Measurements from ENCODE around the gene ZSWIM7.
"Not testable (repeated sequence)": the region's sequence is repeated elsewhere in the genome, so short reads cannot be mapped to it uniquely, and the experiment has no call there.

Gene ZSWIM7

GRCh38 chr17:15998031-15998562 lies 1.4 kb downstream of the ZSWIM7 start:
- DNase-seq (ENCODE audit: low read depth) = no peak

DNA sequence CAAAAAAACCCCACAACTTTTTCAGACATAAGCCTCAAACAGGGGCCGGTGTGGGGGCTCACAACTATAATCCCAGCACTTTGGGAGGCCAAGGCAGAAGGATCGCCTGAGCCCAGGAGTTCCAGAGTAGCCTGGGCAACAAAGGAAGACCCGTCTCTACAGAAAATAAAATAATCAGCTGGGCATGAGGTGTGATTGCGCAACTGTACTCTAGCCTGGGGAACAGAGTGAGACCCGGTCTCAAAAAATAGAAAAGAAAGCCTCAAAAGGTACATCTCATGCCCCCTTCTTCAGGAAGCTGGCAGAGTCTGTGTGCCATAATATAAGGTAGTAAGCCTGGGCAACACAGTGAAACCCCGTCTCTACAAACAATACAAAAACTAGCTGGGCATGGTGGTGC lies 3.2 kb downstream of the ZSWIM7 start:
- no peak for DNase-seq (ENCODE audit: low read depth)

DNA sequence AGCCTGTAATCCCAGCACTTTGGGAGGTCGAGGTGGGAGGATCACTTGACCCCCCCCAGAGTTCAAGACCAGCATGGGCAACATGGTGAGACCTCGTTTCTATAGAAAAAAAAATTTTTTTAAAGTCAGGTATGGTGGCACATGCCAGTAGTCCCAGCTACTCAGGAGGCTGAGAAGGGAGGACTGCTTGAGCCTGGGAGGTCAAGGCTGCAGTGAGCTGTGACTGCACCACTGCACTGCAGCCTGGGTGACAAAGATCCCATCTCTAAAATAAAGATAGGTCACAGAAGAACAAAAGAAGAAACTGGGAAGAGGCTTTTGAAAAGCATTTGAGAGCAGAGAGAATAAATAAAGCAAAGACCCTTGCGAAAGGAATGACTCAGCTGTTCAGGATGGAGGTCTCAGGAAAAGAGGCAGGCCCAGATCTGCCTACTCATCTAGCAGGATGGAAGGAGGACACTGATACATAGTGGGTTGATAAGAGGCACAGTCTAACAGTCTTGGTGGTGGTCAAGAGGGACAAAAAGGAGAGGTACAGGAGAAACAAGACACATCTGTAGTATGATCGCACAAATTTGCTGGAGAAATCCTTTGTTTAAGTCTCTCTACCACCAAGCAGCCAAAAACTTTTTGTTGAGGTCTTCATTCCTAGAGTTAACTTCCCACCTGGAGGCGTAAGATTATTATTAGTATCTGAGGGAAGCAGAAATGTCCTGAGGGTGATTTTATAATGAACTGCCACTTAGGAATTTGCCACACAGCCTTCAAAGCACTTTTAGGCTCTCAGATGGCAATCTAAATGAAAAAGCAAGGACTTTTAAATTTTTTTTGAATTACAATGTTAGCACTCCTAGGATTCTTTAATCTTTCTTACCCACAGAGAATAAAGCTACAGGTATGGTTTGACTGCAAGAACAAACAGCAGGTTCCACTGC lies 17.6 kb downstream of the ZSWIM7 start:
- DNase-seq (ENCODE audit: low read depth) = no peak

DNA sequence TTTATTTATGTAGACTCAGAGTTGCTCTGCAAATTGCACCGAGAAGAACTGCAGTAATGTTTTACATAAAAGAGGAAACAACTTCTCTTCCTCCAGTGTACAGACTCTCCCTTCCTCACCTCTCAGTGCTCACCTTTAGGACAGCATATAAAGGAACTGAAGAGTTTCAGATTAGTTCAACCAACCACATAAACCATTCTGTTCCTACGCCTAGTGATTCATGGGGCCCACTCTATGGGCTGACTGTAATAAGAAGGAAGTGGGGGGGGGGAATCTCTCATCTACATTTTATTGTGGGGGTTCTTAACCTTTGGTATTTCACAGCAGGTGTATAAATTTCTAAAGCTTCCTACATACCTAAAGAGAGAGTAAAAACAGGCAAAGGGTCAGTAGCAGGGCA lies 18.3 kb downstream of the ZSWIM7 start:
- no peak for DNase-seq (ENCODE audit: low read depth)

DNA sequence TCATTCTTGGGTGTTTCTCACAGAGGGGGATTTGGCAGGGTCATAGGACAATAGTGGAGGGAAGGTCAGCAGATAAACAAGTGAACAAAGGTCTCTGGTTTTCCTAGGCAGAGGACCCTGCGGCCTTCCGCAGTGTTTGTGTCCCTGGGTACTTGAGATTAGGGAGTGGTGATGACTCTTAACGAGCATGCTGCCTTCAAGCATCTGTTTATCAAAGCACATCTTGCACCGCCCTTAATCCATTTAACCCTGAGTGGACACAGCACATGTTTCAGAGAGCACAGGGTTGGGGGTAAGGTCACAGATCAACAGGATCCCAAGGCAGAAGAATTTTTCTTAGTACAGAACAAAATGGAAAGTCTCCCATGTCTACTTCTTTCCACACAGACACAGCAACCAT lies 20.5 kb downstream of the ZSWIM7 start:
- not testable (repeated sequence) for DNase-seq (ENCODE audit: low read depth)

DNA sequence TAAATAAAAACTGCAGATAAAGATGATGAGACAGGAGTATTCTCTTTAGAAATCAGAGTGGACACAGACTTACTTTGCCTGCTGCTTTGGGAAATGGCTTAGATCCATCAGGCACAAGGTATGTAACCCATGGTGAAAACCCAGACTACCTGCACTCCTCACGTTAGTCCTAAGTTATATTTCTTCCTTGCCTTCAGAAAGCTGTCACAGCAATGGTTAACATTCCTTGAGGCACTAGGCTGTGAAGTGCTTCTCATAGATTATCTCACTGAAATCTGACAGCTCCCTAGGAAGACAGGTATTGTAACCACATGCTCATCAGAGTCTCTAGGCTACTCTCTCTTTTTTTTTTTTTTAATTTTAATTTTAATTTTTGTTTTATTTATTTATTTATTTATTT lies 20.9 kb downstream of the ZSWIM7 start:
- no peak for DNase-seq (ENCODE audit: low read depth)

DNA sequence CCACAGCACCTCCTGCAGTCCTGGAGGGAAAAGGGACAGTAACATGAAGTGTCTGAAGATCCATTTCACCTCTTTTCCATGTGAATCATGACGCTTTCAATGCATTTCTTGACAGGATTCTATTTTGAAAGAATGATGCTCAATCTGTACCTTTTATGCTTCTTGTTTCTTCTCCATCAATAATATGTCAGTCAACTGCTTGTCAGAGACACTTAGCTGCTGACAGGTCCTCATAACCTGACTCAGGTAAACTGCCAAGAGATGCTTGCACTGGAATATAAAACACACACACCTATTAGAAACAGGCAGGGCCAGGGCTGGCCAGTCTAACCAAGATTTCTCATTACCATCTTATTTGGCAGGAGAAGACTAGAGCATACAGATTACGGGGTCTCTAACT lies 21.6 kb downstream of the ZSWIM7 start:
- no peak for DNase-seq (ENCODE audit: low read depth)

DNA sequence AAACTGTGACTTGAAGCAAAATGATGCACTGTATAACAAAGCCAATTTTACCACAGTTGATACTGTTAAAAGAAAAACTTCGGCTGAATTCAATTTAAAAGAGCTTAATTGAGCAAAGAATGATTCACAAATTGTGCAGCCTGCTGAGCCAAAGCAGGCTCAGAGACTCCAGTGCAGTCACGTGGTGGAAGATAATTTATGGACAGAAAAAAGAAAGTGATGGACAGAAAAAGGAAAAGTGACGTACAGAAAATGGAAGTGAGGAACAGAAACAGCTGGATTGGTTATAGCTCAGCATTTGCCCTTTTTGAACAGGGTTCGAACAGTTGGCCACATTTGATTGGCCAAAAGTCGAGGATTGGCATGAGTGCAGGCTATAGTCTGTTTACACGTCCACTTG lies 25.7 kb downstream of the ZSWIM7 start:
- DNase-seq (ENCODE audit: low read depth) = no peak

DNA sequence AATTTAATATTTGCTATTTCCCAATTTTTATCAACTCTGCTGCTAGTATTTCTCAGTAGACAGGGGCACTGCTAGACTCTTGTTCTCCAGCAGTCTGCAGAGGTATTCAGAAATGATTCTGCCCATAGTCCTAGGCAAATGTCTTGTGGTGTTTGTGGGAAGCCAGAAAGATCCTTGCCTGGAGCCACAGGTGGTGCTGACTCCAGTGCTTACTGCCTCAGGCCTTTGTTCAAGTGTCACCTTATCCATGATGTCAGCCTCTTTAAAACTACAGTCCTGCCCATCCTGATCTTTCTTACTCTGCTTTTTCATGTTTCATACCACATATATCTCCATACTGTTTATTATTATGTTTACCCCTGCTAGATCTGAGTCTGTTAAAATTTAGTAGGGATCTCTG lies 26.5 kb downstream of the ZSWIM7 start:
- DNase-seq (ENCODE audit: low read depth) = no peak

- no peak for DNase-seq (ENCODE audit: low read depth)
These were observed 27.0 kb downstream of the ZSWIM7 start for GRCh38 chr17:15972497-15972951.

DNA sequence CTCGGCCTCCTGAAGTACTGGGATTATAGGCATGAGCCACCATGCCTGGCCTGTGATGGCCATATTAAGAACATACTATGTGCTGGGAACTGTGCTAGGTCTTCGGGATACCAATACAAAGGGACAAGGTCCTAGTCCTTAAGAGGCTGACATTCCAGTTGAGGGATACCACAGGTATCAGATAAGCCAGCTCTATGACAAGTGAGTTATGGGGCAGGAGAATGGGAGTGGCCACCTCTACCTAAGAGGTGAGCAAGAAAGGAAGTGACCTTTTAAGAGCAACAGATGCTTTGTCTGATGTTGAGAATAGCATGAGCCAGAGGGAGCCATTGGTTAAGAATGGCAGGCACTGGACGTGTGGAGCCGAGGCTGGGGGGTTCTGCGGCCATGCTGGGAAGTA lies 27.6 kb downstream of the ZSWIM7 start:
- DNase-seq (ENCODE audit: low read depth) = no peak

GRCh38 chr17:15971098-15971678 lies 28.3 kb downstream of the ZSWIM7 start:
- DNase-seq (ENCODE audit: low read depth) = no peak

GRCh38 chr17:15970500-15970899 lies 29.0 kb downstream of the ZSWIM7 start:
- DNase-seq (ENCODE audit: low read depth) = no peak

- DNase-seq (ENCODE audit: low read depth) = no peak
These were observed 30.0 kb downstream of the ZSWIM7 start for GRCh38 chr17:15969463-15969862.

GRCh38 chr17:15967706-15968399 lies 31.7 kb downstream of the ZSWIM7 start:
- DNase-seq (ENCODE audit: low read depth) = no peak

DNA sequence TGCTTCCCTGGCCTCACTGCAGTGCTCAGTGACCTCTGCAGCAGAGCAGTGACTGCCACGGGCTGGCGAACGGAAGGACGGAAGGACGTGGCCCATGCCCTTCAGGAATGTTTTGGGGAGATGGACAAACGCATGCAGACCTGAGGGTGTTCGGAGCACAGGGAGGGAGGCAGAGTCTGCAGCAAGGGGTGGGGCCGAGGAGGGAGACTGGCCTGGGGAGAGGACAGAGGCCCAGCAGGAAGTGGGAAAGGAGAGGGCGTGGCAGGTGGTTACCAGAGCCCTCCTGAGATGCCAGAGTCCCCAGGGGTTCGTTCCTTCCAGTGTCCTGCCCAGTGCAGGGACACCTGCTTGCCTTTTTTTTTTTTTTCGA lies 32.6 kb downstream of the ZSWIM7 start:
- no peak for DNase-seq (ENCODE audit: low read depth)

DNA sequence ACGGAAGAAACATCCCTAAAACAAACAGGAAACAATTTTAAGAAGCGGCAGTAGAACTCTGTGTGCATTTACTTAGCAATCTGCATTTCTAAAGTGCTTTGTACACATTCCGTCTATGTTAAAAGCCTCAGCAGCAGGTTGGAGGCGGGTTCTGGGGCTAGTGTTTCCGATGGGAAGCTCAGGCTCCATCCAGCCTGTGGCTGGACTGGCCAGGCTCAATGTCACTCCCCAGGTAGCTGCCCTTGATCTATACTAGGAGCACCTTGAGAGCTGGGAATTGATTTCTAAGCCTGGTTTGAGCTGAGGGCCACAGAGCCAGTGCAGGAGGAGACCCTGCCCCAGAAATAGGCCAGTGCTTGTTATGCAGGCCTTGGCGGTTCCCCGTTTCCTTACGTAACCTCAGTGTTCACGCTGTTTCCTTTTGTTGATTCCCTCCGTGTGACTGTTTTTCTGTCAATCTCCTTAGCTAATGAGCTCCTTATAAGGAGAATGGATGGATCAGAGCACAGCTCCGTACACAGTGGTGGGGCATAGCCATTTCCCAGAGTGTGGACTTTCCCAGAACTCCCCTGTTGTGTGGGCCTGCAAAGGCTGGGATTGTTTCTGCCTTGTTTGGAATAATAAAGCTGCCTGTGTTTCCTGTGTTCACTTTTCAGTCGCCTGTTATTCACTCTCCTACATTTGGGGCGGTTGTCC lies 33.2 kb downstream of the ZSWIM7 start:
- no peak for DNase-seq (ENCODE audit: low read depth)

DNA sequence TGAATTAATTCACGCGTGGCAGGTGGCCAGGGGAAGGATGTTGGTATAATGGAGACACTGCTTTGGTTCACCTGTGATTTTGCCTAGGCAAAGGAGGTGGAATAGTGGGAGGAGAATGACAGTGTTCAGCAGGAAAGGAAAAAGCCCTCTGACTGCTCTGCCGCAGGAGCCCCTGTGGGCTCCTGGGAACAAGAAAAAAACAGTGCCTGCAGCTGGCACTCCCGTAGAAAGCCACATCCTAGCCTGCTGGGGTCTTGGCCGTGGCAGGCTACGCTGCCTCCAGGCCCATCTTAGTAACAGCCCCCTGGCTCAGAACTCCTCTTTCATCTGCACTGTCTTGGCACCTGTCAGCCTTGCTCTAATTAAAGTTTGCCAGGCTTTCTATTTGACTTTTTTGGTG lies 34.0 kb downstream of the ZSWIM7 start:
- DNase-seq (ENCODE audit: low read depth) = no peak

DNA sequence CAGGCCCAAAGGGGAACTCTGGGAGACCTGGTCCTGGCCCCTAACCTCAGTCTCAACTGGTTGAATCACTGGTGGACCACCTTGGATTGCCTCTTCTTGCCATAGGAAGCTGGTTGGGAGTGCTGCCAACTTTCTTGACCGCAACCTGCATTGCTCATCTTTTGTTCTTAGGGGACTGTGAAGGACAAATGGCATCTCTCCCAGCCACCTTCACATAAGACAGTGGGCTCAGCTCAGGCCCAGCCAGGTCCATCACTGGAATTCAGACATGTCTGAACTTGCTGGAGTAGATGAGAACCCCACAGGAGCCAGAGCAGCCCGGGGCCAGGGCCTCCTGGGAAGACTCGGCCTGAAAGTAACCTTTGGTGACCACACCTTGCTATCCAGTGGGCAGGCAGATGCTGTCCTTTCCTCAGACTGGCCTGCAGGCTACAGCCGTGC lies 35.8 kb downstream of the ZSWIM7 start:
- no peak for DNase-seq (ENCODE audit: low read depth)

- DNase-seq (ENCODE audit: low read depth) = no peak
These were observed 41.0 kb downstream of the ZSWIM7 start for GRCh38 chr17:15958484-15958854.

DNA sequence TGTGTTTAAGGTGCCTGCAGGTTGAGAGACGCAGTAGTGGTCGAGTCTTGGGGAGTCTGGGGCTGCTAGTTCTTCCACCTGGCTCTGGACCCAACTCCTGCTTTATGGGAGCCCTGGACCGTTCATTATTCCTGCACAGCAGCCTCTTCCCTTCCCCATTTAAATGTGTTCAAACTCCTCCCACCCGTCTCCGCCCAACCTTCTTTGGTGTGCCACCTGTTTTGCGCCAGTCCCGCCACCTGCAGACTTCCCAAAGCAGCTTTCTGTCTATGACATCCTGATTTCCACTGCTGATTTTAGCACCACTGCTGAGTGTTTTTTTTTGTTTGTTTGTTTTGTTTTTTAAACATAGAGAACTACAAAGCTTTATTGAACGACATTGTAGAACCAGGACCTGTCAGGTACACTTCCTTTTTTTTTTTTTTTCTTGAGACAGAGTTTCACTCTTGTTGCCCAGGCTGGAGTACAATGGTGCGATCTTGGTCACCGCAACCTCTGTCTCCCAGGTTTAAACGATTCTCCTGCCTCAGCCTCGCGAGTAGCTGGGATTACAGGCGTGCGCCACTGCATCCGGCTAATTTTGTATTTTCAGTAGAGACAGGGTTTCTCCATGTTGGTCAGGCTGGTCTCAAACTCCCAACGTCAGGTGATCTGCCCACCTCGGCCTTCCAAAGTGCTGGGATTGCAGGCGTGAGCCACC lies 41.7 kb downstream of the ZSWIM7 start:
- no peak for DNase-seq (ENCODE audit: low read depth)

GRCh38 chr17:15957206-15957605 lies 42.3 kb downstream of the ZSWIM7 start:
- DNase-seq (ENCODE audit: low read depth) = no peak

All from activated T-helper 9 cell treated with anti-CD3 and anti-CD28 coated beads, Interleukin-2, amount 50 U/mL, for 16 hours (primary cell).